GM06990 (cell line): ENCODE results near the gene NTF4.

ENCODE experiments used
- DNase-seq: peaks from one replicate; pipeline ENCODE4 v3.0.0-alpha.2; 2011; ENCODE audit not compliant: insufficient read length; ENCODE audit errors: extremely low read depth
- H3K27me3 ChIP-seq: replicated peaks from 2 replicates; pipeline ENCODE4 v1.6.0; 2011; ENCODE audit warnings: low read length; ENCODE audit not compliant: control insufficient read depth, insufficient read depth
- H3K36me3 ChIP-seq: 2 replicates; pipeline ENCODE4 v1.5.1; 2011; ENCODE audit warnings: low read length; ENCODE audit not compliant: control insufficient read depth, insufficient read depth
- H3K4me3 ChIP-seq: replicated peaks from 2 replicates; pipeline ENCODE4 v1.5.1; 2011; ENCODE audit warnings: low read depth, mild to moderate bottlenecking, control low read depth, low read length
- TF ChIP-seq, protein P1 (sequence below): IDR thresholded peaks from 2 replicates; pipeline ENCODE4 v1.5.1; 2011; ENCODE audit warnings: low read length, control low read depth, mild to moderate bottlenecking, inconsistent platforms; ENCODE audit not compliant: insufficient read depth, poor library complexity, severe bottlenecking

Gene NTF4

DNA sequence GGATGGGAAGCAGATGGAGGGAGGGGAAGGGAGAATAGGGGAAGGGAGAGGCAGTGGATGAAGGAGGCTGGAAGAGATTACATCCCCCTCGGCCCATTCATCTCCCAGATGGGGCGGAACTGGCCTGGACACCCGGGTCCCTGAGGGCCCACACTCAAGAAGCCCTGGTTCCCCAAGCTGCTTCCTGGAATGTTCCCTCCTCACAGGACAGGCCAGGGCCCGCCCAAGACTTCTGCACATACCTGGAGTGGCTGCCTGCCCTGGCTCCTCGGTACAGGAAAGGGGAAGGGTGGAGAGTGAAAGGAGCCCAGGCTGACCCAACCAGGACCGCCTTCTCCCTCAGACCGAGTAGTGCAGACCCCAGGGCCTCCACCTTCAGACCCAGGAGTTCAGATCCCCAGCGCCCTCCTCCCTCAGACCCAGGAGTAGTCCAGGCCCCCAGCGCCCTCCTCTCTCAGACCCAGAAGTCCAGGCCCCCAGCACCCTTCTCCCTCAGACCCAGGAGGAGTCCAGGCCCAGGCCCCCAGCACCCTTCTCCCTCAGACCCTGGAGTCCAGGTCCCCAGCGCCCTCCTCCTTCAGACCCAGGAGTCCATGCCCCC lies 489 bp downstream of the NTF4 start:
- DNase-seq = no peak
- no peak overlapping the region for H3K4me3 ChIP-seq
- no peaks in the 10 kb centered on the region; the same call in 1 of the 2 replicates for H3K27me3 ChIP-seq
- H3K36me3 ChIP-seq = no peaks in the 10 kb centered on the region
- TF ChIP-seq, protein P1, sequence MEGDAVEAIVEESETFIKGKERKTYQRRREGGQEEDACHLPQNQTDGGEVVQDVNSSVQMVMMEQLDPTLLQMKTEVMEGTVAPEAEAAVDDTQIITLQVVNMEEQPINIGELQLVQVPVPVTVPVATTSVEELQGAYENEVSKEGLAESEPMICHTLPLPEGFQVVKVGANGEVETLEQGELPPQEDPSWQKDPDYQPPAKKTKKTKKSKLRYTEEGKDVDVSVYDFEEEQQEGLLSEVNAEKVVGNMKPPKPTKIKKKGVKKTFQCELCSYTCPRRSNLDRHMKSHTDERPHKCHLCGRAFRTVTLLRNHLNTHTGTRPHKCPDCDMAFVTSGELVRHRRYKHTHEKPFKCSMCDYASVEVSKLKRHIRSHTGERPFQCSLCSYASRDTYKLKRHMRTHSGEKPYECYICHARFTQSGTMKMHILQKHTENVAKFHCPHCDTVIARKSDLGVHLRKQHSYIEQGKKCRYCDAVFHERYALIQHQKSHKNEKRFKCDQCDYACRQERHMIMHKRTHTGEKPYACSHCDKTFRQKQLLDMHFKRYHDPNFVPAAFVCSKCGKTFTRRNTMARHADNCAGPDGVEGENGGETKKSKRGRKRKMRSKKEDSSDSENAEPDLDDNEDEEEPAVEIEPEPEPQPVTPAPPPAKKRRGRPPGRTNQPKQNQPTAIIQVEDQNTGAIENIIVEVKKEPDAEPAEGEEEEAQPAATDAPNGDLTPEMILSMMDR = no peak

DNA sequence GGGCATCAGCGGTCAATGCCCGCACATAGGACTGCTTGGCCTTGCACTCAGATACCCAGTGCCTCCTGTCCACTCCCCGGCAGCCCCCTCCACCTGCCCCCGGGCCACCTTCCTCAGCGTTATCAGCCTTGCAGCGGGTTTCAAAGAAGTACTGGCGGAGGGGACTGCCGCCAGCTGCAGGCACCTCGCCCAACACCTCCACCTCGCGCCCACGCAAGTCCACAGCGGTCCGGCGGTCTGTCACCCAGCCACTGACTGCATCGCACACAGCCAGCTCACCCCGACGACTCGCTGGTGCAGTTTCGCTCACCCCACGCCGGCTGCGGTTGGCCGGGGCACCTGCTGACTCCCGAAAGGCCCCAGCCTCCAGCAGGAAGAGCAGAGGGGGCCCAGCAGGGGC lies 3.2 kb downstream of the NTF4 start:
- H3K36me3 ChIP-seq = no peaks in the 10 kb centered on the region
- no peak overlapping the region for H3K4me3 ChIP-seq
- TF ChIP-seq, protein P1 = no peak
- peaks cover 4% of the 10 kb centered on the region; the same call in 1 of the 2 replicates for H3K27me3 ChIP-seq
- peak; percentile 50 for DNase-seq

GRCh38 chr19:49061000-49061399 lies 3.6 kb downstream of the NTF4 start:
- Histone ChIP-seq H3K36me3 (no peaks in the 10 kb centered on the region), H3K4me3 (no peak overlapping the region), H3K27me3 (peaks cover 4% of the 10 kb centered on the region; the same call in 1 of the 2 replicates)
- TF ChIP-seq, protein P1 = no peak
- DNase-seq = no peak

DNA sequence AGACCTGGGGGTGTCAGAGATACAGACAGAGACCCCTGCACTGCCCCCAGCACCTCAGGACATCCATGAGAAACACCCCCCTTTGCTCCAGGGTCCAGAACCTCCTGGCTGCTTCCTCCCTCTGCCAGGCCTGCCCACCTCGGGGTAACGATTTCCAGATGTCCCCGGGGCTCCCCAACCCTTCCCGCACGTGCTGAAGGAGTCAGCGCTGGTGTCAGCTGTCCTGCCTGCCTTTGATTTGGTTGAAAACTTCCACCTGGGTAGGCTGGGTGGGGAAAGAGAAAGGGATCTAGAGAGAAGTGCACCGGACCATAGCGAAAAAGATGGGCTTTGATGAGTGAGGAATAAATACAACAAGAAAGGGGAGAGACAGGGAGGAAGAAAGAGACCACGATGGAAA lies 5.6 kb downstream of the NTF4 start:
- TF ChIP-seq, protein P1 = no peak
- Histone ChIP-seq H3K27me3 (peaks cover 4% of the 10 kb centered on the region; the same call in 1 of the 2 replicates), H3K4me3 (no peak overlapping the region), H3K36me3 (no peaks in the 10 kb centered on the region)
- no peak for DNase-seq

DNA sequence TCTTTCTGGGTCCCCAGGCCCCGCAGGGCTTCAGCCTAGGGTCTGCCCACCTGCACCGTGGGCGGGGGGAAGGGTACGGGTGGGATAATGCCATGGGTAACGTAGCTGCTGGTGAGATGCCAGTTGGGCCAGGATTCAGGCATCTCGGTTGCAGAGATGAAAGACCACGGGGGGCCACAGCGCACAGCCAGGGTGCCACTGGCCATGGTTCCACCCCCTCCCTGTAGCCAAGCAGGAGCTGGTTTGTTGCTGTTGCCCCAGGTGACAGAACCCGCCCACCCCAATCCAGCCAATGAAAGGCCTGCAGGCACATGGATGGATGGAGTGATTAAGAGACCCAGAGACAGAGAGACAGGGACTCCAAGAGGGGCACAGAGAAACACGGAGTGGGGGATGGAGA lies 6.1 kb downstream of the NTF4 start:
- TF ChIP-seq, protein P1 = no peak
- no peaks in the 10 kb centered on the region for H3K36me3 ChIP-seq
- no peak overlapping the region for H3K4me3 ChIP-seq
- peaks cover 4% of the 10 kb centered on the region; the same call in 1 of the 2 replicates for H3K27me3 ChIP-seq
- DNase-seq = no peak
